Stimulated activated CD8-positive, alpha-beta memory T cell treated with anti-CD3 and anti-CD28 coated beads, Interleukin-2, amount 100 ng/mL, for 48 hours (primary cell): Measurements from ENCODE around the gene TRAK2.
"Not testable (repeated sequence)": the region's sequence is repeated elsewhere in the genome, so short reads cannot be mapped to it uniquely, and the experiment has no call there.

ENCODE experiments used
- DNase-seq, 2 donors: peaks; one replicate each; pipeline ENCODE4 v3.0.0-alpha.2; 2020; ENCODE audit warnings: low read depth in 2 of 2

Gene TRAK2, protein sequence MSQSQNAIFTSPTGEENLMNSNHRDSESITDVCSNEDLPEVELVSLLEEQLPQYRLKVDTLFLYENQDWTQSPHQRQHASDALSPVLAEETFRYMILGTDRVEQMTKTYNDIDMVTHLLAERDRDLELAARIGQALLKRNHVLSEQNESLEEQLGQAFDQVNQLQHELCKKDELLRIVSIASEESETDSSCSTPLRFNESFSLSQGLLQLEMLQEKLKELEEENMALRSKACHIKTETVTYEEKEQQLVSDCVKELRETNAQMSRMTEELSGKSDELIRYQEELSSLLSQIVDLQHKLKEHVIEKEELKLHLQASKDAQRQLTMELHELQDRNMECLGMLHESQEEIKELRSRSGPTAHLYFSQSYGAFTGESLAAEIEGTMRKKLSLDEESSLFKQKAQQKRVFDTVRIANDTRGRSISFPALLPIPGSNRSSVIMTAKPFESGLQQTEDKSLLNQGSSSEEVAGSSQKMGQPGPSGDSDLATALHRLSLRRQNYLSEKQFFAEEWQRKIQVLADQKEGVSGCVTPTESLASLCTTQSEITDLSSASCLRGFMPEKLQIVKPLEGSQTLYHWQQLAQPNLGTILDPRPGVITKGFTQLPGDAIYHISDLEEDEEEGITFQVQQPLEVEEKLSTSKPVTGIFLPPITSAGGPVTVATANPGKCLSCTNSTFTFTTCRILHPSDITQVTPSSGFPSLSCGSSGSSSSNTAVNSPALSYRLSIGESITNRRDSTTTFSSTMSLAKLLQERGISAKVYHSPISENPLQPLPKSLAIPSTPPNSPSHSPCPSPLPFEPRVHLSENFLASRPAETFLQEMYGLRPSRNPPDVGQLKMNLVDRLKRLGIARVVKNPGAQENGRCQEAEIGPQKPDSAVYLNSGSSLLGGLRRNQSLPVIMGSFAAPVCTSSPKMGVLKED

DNA sequence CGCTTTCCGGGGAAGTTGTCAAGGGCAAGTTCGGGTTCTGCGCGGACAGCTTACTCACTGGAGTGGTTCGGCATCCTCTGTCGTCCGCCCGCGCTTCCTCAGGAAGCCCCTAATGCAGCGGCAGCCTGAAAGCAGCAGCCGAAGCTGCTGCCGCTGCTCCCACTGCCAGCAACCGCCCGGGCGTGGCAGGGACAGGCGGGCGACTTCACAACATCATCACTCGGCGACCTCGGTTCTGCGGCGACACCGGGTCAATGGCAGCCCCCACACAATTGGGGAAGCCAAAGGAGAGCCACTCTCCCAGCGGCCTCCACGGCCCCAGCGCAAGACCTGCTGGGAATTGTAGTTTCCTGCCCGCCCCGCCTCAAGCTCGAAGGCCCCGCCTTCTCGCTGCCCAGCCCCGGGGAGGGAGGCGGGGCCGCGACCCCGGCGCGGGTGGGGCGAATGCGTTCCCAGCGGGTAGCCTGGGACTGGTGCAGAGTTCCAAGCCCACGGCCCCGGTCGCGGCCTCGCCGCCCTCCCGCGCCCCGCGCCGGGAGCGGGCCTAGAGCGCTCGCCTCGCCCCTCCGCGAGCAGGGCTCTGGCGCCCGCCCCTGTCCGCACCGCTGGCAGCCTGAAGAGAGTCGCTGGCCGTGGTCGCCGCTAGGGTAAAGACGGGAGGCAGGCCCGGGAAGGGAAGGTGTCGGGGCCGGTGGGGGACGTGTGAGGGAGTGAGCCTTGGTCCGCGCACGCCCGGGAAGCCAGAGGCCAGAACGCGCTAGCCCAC, at the start of gene TRAK2, which contains the start of gene STRADB:
TSS of gene TRAK2 (minus strand) at position 167 of the 766 bp plus-strand sequence. CDS start 30,951 bp downstream, outside the sequence.
TSS of gene STRADB (plus strand) at position 449 of the 766 bp plus-strand sequence. CDS start 3,101 bp downstream, outside the sequence.
- DNase-seq, result peak; percentile 88 to 95

DNA sequence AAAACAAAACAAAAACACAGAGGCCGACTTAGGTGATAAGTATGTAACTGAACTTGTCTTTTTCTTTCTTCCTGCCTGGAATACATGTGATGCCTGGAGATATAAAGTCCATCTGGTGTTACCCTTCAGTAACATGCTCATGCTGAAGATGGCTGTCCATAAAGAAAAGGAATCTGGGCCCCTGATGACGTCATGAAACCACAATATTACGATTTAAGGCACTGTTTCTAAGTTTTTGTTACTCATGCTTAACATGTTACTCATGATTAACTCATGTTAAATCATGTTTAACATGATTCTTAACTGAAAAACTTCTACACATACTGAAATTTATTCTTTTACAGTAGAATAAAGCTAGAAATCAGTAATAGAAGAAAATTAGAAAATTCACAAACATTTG, 49.3 kb upstream of the TRAK2 start:
- no peak for DNase-seq

DNA sequence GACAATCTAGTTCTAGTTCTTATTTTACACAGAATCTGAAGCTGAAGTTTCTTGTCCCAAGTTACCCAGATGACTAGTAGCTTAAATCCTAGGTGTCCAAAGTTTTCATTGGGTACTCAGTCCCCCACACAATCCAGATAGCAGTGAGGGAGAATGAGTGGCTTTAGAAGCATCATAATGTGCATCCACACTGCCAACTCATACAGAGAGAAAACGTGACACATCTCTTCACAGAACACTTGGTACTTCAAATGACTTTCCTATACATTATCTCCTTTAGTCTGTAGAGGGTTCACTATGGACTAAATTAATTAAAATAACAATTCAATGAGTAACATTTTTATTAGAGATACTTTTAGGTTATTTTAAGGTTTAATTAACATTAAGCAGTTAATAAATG, 45.5 kb upstream of the TRAK2 start:
- DNase-seq, result no peak

DNA sequence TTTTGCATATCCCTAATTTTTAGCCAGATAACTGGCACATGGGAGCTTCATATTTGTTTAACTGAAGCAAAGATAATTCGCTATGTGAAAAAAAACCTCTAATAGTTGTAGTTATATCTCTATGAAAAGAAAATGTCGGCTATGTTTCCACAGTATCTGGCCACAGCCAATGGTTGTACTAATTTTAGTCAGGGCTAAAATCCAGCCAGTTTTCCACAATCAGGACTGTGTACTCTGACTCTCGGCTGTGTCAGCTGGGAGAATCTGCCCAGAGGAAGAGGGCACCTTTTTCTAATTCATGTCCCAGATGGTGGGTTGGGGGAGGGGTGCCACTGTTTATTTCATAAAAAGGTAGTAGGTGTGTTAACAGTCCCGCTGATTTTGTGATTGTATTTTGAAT, 39.0 kb upstream of the TRAK2 start:
- no peak for DNase-seq

DNA sequence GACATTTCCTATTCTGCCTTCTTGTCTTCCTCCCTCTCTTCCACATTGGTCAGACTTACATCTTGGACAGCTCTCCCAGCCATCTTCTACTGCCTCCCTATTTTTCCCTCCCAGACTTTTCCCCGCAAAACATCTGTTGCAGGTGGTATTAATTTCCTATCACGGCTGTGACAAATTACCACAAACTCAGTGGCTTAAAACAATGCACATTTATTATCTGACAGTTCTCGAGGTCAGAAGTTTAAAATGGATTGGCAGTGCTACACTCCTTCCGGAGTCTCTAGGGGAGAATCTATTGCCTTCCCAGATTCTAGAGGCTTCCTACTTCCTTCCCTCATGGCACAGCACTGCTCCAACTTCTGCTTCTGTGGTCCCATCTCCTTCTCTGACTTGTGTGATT, 33.5 kb upstream of the TRAK2 start:
- DNase-seq, result no peak

DNA sequence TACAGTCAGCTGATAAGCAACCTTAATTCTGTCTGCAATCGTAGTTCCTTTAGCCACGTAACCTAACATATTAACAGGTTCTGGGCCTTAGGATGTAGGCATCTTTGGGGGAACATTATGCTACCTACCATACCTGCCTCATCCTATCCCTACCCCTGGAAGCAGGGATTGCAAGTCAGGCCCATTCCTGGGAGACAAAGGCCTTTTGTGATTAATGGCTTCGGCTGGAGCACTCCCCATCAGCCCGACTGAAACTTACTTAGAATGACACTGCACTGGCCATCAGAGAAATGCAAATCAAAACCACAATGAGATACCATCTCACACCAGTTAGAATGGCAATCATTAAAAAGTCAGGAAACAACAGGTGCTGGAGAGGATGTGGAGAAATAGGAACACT, 32.5 kb upstream of the TRAK2 start:
- not testable (repeated sequence) for DNase-seq

DNA sequence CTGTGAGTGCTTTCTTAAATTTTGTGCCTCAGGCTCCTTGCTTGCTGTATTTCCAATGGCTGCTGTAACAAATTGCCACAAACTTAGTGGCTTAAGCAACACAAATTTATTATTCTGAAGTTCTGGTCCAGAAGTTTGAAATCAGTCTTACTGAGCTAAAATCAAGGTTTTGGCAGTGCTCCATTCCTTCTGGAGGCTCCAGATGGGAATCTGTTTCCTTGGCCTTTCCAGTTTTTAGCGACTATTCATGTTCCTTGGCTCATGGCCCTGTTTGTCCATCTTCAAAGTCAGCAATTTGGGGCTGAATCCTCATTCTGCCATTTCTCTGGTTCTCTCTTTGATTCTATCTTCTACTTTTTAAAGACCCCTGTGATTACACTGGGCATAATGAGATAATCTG, 32.1 kb upstream of the TRAK2 start:
- no peak for DNase-seq

DNA sequence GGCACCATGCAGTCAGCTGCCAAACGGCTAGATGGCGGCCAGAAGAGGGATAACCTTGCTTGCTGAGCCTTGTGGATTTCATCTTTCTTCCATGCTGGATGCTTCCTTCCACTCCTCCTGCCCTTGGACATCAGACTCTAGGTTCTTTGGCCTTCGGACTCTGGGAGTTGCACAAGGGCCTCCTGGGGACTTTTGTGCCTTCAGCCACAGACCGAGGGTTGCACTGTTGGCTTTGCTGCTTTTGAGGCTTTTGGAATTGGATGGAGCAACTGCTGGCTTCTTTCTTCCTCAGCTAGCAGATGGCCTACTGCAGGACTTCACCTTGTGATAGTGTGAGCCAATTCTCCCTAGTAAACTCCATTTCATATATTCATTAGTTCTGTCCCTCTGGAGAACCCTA, 31.3 kb upstream of the TRAK2 start:
- no peak for DNase-seq

DNA sequence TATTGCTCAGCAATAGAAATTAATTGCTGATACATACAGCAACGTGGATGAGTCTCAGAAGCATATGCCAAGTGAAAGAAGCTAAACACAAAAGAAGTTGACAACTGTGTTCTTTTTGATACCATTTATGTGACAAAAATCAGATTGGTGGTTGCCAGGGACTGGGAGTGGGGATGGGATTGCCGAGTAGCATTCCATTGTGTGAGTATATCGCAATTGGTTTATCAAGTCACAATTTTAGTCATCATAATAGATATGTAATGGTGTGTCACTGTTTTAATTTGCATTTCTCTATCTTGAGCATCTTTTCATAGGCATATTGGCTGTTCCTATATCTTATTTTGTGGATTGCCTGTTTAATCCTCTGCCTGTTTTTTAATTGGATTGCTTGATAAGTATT, 21.2 kb upstream of the TRAK2 start:
- DNase-seq, result no peak

DNA sequence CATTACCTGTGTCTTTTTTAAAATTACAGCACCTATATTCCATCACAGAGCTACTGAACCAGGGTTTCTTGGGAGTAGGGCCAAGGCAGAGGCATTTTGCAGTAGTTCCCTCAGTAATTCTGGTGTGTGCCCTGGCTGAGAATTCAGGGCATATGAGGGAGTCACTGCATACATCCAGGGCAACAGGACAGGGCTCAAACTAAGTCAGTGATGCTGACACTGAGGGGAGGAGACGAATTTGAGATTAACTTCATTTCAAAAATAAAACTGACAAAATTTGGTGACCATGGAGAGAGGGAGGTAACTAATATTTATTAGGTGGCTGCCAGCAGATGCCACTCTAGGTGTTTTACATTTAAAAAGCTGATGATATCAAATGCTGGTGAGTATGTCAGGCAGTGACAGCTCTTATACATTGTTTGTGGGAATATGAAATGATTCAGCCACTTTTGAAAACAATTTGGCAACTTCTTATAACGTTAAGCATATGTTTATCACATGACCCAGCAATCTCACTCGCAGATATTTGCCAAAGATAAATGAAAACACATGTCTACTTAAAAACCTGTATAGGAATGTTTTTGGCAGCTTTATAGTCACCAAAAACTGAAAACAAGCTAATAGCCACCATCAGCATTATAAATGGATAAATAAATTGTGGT, 20.6 kb upstream of the TRAK2 start:
- no peak for DNase-seq

DNA sequence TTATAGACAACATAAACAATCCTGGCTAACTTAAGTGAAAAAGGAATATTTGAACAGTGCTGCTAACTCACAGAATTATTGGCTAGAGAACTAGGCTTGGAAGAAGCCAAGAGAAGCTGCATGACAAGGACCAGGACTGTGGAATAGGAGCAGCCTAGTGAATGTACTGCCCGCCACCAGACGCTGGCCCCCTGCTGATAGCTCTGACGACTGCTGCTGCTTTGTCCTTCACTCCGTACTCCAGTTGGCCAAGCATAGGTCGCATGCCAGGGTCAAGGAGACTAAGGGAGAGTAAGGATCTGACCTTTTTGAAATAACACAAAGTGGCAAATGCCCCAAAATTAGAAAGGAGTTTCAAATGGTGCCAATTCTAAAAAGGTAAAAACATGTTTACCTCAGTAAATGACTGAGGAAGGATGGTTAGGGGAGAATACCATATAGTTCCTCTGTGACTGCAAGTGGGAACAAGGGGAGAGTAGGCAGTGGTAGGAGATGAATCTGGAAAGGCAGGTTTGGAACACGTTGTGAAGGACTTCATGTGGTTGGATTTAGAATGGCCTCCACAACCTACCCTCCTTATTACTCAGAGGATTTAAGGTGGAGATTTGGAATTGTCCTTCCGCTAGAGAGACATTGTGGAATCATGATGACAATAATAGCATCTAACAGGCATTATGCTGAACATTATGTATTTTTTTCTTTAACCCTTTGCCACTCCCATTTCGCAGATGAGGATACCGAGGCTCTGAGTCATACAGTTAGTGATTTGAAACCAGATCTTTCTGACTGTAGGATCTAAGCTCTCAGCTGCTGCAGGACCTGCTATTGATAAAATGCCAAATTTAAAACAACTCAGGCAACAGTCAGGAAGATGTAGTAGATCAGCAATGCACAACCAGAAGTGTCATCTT, 19.8 kb upstream of the TRAK2 start:
- DNase-seq, result no peak

DNA sequence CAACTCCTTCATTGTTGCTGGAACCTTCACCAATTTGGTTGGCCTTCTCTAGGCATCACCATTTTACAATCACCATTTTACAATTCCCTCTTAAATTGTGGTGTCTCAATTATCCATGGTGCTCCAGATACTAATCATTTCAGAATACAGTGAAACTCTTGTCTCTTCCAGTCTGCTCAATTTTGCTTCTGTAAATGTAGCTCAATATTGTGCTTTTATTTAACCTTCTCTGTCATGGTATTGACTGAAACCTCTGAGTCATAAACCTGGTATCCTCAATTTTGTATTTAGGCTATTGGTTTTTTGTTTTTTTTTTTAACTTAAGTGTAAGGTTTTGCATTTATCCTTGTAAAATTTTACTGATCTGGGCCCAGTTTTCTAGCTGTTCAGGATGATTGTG, 16.4 kb upstream of the TRAK2 start:
- no peak for DNase-seq

DNA sequence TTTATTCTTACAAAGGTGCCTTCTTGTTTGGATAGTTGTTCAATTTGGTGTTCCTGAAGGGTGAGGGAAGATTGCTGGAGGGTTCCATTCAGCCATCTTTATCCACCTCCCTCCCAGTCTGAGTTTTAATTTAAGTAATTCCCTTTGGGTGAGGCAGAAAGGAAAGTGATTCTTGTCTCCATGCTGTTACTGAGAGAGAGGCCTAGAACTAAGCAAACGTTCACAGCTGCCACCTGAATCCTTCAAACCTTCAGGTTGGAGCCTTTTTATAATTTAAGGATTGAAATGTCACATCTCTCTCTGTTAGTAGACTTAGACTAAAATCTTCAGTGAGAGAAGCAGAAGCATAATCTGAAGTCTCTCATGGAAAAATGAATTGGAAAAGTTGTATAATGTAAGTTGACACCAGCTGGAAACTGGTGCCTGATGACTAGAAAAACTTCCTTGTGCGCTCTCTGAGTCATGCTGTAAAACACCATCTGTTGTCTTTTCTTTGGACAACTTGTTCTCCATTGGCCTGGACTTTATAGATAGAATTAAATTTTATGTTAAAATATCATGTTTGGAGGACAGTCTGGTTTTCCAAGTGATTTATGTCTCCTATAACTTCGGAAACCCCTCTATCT, 14.9 kb upstream of the TRAK2 start:
- DNase-seq, result no peak

DNA sequence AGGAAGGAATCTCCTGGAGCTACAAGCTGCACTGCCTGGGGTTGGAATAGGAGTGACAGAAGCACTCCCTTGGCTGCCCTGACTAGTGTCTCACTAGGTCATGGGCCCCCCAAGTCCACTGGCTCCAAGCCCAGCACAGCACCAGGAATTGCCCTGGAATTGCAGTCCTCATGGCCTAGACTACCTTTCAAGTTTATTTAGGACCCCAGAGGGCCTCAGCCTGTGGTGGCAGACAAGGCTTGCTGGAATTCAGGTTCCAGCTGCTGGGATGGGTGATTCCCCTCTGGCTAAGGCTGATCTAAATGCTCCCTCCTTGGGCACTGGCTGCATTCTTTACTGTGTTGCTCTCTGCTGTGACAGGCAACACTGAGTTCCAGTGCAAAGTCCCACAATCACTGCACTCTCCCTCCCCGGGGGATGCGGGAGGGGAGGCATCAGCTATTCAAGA, 14.3 kb upstream of the TRAK2 start:
- no peak for DNase-seq

DNA sequence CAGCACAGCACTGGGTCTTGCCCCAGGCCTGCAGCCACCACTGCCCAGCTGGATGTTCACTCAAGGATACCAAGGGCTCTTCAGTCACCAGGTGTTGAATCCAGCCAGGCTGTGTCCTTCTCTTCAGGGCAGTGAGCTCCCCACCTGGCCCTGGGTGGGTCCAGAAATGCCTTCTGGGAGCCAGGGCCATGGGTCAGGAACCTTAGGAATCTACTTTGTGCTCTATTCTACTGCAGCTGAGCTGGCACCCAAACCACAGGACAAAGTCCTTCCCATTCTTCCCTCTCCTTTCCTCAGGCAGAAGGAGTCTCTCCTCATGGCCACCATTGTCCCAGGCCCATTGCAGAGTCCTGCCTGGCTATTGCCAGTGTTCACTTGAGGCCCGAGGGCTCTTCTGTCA, 13.3 kb upstream of the TRAK2 start:
- DNase-seq, result no peak

DNA sequence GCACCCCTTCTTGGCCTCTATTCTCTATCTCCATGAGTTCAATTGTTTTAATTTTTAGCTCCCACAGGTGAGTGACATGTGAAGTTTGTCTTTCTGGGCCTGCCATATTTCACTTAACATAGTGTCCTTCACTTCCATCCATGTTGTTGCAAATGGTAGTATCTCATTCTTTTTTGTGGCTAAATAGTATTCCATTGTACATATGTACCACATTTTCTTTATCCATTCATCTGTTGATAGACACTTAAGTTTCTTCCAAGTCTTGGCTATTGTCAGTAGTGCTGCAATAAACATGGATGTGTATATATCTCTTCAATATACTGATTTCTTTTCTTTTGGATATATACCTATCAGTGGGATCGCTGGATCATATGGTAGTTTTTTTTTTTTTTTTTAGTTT, 9.3 kb upstream of the TRAK2 start:
- no peak for DNase-seq

DNA sequence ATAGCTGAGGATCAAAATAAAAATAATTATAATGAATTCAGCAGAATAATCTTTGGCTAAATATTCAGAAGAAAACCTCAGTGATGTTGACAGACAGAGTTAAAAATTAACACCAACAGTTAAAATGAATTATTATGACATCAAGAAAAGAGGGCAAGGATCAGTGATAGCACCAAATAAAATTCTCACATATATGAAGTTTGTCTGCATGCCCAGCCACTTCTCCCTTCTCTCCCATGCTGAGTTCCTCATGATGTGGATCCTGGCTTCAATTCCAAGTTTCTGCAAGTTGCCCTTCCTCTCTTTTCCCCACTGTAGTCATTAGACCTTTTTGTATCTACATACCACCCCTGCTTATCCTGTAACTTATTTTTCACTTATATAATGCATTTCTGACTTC, 7.1 kb upstream of the TRAK2 start:
- no peak for DNase-seq

DNA sequence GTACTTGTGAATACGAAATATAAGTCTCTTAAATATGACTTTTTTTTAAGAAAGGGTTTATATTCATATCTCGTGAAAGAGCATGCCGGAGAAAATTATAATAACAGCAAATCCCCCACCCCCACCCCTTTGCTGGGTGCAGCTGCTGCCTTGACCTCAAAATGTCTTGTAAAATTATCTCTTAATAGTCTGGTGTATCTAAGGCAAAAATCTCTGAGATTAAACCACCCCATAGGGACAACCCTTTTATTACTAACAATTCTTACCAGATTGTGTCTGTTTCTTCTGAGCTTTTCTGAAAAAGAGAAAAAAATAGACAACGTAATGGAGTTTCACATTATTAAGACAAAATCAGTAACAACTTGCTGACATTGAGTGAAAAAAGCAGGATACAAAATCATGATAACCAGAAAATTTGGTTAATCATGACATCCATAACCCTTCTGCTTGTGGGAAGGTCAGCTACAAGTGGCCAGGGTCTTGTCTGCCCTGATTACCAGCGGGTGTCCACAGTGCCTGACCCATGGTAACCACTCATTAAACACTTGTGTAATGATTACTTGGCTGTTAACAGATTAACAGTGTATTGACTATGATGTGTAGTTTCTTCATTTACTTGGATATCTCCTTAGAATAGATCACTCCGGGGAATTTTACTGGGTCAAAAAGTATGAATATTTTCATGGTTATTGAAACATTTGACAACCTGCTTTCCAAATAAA, 1.8 kb upstream of the TRAK2 start:
- DNase-seq, result no peak
